GM12875 (cell line): ENCODE data around the gene STXBP4.

Source experiments
- H3K4me3 ChIP-seq: one replicate; pipeline ENCODE4 v1.5.1; 2011; ENCODE audit warnings: low read depth, low read length, control low read depth
- TF ChIP-seq, protein P1 (sequence below): IDR thresholded peaks from 2 replicates; pipeline ENCODE4 v1.5.1; 2011; ENCODE audit warnings: low read depth, mild to moderate bottlenecking, control low read depth, inconsistent platforms, low read length, moderate library complexity, borderline replicate concordance; ENCODE audit not compliant: insufficient read depth

Gene STXBP4

DNA sequence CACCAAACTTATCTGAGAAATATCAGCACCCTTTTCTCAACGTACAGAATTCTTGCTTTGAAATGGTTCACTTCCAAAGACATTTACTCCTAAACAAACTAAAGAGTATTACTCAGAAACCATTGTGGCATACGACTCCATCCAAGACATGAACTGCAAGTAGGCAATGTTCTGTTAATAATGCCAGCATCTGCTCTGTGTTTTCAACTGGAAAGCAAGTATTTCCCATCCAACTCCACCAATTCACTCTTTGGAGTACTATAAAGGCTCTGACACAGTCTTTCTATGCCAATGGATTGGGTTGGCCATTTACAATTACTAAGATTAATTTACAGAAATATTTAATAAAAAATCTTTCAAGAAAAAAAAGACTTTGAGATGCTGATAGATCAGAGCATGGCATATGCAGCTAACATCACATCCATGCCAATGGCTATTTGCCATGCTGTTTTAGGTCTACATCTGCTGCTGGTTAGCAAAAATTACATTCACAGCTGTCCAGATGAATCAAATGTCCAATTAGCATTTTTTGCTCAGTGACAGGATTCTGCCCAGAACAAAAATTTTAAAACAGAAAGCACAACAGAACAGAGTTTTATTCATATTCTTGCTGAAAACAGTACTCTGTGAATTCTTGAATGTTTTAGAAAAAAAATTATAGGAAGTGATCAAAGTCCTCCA lies 230.3 kb downstream of the STXBP4 start:
- no peak overlapping the region for H3K4me3 ChIP-seq
- TF ChIP-seq, protein P1, sequence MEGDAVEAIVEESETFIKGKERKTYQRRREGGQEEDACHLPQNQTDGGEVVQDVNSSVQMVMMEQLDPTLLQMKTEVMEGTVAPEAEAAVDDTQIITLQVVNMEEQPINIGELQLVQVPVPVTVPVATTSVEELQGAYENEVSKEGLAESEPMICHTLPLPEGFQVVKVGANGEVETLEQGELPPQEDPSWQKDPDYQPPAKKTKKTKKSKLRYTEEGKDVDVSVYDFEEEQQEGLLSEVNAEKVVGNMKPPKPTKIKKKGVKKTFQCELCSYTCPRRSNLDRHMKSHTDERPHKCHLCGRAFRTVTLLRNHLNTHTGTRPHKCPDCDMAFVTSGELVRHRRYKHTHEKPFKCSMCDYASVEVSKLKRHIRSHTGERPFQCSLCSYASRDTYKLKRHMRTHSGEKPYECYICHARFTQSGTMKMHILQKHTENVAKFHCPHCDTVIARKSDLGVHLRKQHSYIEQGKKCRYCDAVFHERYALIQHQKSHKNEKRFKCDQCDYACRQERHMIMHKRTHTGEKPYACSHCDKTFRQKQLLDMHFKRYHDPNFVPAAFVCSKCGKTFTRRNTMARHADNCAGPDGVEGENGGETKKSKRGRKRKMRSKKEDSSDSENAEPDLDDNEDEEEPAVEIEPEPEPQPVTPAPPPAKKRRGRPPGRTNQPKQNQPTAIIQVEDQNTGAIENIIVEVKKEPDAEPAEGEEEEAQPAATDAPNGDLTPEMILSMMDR: no peak

DNA sequence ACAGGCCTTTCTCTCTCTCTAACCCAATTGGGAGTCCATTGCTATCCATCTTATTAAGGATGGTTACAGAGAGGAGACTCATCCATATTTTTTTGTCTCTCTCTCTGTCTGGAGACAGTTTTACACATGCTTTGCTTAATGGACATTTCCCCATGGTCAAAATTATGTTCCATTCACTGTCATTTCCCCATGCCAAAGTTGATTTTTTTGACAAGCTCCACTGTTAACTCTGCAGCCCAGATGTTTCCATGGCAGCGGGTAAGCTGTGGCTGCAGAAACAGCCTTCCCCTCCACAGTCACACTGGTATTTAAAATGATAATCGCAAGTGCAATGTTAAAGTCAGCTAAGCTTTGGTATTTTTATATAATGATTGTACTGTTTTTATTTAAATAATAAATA lies 232.3 kb downstream of the STXBP4 start:
- TF ChIP-seq, protein P1: no peak
- no peak overlapping the region for H3K4me3 ChIP-seq

DNA sequence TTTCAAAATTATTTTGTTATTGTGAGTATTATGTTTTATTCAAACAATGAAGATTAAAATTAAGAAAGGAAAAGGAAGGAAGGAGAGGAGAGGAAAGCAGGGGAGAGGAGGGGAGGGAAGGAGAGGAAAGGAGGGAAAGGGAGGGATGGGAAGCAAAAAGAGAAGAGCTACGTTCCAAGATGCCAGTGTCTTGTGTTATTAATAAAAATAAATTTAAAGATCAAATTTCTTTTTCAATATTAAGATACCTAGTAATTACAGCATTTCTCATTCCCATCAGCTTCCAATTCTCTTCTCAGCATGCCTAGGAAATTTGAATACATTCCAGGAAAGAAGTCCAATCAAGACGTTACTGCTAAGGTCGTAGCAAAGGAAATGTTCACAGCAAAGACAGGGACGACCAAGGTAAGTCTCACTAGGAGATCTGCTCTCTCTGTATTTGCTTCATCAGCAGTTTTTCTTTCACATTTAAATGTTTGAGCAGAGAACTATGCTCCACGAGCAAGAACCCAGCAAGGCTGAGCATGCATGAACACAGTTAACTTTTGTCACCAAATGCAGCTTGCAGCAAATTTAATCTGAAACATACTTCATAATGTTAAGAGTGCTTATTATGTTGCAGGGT lies 232.9 kb downstream of the STXBP4 start:
- H3K4me3 ChIP-seq: no peak overlapping the region
- TF ChIP-seq, protein P1: no peak

DNA sequence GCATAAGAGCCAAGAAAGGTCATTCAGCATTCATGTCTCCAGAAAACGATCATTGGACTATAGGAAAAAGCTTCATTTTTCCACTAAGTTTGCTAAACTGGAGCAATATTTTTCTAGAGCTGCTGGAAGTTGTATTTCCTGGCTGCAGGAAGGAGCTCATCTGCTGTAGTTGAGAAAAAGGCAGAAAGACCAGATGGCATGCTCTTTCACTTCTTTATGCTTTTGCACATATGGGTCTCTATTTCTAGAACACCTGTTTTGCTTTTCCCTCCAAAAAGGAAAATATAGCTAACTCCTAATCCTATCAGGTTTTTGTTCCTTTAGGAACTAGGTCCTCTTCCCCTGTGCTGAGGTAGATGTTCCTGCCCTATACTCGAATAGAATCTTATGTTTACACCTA lies 234.3 kb downstream of the STXBP4 start:
- TF ChIP-seq, protein P1: no peak
- no peak overlapping the region for H3K4me3 ChIP-seq

DNA sequence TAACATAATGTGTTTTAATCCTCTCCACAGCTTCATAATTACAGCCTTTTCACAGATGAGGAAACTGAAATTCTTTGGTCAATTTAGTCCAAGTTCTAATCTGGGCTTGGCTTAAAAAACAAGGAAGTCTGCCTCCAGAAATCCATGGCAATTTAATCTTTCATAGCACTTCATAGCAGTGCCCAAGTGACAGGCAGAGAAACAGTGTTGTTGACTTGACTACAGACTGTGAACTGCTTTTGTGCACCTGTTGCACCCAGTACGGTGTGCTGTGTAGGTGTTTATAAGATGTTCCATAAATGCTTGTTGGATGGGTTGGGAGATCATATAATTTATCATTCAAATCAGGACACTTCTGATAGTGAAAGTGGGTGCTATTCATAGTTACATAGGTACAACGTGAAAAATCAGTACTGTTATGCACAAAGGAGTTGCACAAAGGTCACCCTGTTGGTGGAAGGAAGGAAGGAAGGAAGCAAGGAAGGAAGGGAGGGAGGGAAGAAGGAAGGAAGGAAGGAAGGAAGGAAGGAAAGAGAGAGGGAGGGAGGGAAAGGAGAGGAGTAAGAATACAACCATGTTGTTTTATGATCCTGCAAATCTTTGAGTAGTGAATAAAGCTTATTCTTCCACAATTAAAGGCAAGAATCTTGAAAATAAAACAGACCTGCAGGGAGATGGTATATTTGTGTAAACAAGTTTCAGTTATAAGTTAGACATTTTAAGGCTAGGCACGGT lies 239.7 kb downstream of the STXBP4 start:
- H3K4me3 ChIP-seq: no peak overlapping the region
- TF ChIP-seq, protein P1: no peak

DNA sequence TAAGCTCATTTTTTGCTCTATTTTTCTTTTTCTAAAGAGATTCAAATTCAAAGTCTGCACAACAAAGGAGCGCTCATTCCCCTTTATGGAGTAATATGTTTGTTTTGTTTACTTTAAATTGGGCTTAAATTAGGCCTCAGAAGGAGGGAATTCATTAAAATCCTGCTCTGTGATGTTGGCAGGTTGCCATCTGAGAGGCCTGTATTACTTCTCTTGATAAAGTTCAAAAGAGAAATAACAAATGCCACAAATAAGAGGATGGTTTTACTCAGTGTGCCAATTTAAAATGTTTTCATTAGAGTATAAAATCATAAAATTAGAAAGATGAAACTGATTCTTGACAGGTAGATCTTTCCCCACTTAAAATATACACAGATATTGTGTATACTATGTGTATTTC lies 241.7 kb downstream of the STXBP4 start:
- no peak overlapping the region for H3K4me3 ChIP-seq
- TF ChIP-seq, protein P1: no peak
